Sigmoid colon (tissue), 7 donors: ENCODE data around the gene RSRC2. TPM values are rescaled to one million over a fixed set of nuclear protein-coding genes. Genes with fewer than 3 reads are reported as not detected.
"Not testable (repeated sequence)": the region's sequence is repeated elsewhere in the genome, so short reads cannot be mapped to it uniquely, and the experiment has no call there.

Experiments used
- DNase-seq: peaks from one replicate; pipeline ENCODE4 v3.0.0-alpha.2; 2019
- H3K27ac ChIP-seq, 4 donors: fragments of 200-600 bp; sonication (generic); one replicate each; pipeline ENCODE4 v1.5.1; 2016 to 2019; ENCODE audit warnings: mild to moderate bottlenecking in 1 of 4
- H3K27me3 ChIP-seq, 3 donors: fragments of 200-600 bp; sonication (generic); one replicate each; pipeline ENCODE4 v1.5.1; 2019; ENCODE audit warnings: mild to moderate bottlenecking in 1 of 3
- H3K36me3 ChIP-seq, 4 donors: fragments of 200-600 bp; sonication (generic); one replicate each; pipeline ENCODE4 v1.5.1; 2016 to 2019
- H3K4me1 ChIP-seq, 4 donors: fragments of 200-600 bp; sonication (generic); one replicate each; pipeline ENCODE4 v1.5.1; 2017 to 2019
- H3K4me3 ChIP-seq, 4 donors: fragments of 200-600 bp; sonication (generic); one replicate each; pipeline ENCODE4 v1.5.1; 2017 to 2019; ENCODE audit warnings: mild to moderate bottlenecking in 2 of 4, moderate library complexity in 1 of 4
- H3K9me3 ChIP-seq, 4 donors: fragments of 200-600 bp in 3 of 4; sonication (generic) in 3 of 4; one replicate each; pipeline versions ENCODE4 v1.5.1 to v1.6.1; 2013 to 2019
- EP300 ChIP-seq, 4 donors: sonication (generic); formaldehyde crosslinking; IDR thresholded peaks; one replicate each; pipeline ENCODE4 v1.6.1; 2017; ENCODE audit warnings: antibody characterized with exemption in 4 of 4
- POLR2A ChIP-seq, 2 donors: fragments of 450-650 bp; IDR thresholded peaks; one replicate each; pipeline ENCODE4 v1.6.1; 2016; ENCODE audit warnings: antibody characterized with exemption in 2 of 2, mild to moderate bottlenecking in 2 of 2, moderate library complexity in 2 of 2
- POLR2AphosphoS5 ChIP-seq, 4 donors: sonication (generic); formaldehyde crosslinking; IDR thresholded peaks; one replicate each; pipeline ENCODE4 v1.6.1; 2017; ENCODE audit warnings: antibody characterized with exemption in 4 of 4
- WGBS, 2 donors: extraction: QIAGEN DNeasy Blood & Tissue Kit; methylation state at CpG; one replicate each; pipeline ENCODE4 v1.1.7; 2013; 5-methylcytosine and 5-hydroxymethylcytosine counted together
- intact Hi-C: fragments of 100-400 bp; cut with DNase I; formaldehyde crosslinking; loops from one replicate; pipeline ENCODE4 v1.15.1; 2023
- polyA plus RNA-seq, 3 donors: library from polyadenylated mRNA; stranded (reverse); fragments of 200-250 nt; gene quantifications; one replicate each; pipeline ENCODE4 v1.2.3, GENCODE V29; 2013
- total RNA-seq, 4 donors: library from RNA; depleted of rRNA; stranded (reverse); fragments of >200 nt; gene quantifications; one replicate each; pipeline ENCODE4 v1.1.0, GENCODE V29; 2016
- TF ChIP-seq, protein P1 (sequence below), 4 experiments: fragments of 450-650 bp in 3 of 4; fragments of 200-600 bp in 1 of 4; IDR thresholded peaks; one replicate each; pipeline ENCODE4 v1.5.1; 2016 to 2019; ENCODE audit warnings: antibody characterized with exemption in 4 of 4, mild to moderate bottlenecking in 3 of 4, moderate library complexity in 2 of 4
- donor health status: healthy with polysubstance abuse.
- donor health status: Bipolar disorder and iron deficiency.
- donor health status: healthy.

Gene RSRC2
- total and polyA plus RNA-seq, 7 donors: 38.4 to 79.9 (median 60.9) TPM

DNA sequence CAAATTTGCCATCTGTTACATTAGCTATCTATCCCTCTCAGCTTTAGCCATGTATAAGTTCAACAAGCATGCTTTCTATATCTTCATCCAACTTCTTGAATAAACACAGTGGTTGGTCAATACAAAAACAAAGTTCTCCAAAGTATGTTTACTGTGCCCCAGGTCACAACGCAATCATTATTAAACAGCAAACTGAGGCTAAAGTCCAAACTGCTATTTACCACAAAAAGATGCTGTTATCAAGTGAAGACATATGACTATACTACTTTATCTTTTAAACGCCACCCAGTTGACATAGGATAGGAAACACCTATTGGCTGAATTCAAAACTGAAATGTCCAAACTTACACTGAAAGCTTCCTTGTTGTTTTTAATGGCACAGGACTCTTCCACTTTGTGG, 37.7 kb downstream of the RSRC2 start:
- WGBS, 2 donors: 66 to 93% methylated on average over 2 of the region's 2 CpGs
- Histone ChIP-seq H3K4me1 (no peaks in the 10 kb centered on the region), H3K9me3 (no peaks in the 10 kb centered on the region), H3K27ac (no peak overlapping the region), H3K36me3 (peaks cover 13 to 97% (median 51%) of the 10 kb centered on the region in 4 donors), H3K27me3 (no peaks in the 10 kb centered on the region), H3K4me3 (no peak overlapping the region)
- DNase-seq: no peak
- TF ChIP-seq POLR2AphosphoS5 (IDR thresholded peaks at IDR 0.05) (no peak), EP300 (IDR thresholded peaks at IDR 0.05) (no peak), POLR2A (IDR thresholded peaks at IDR 0.05) (no peak)
- TF ChIP-seq, protein P1, sequence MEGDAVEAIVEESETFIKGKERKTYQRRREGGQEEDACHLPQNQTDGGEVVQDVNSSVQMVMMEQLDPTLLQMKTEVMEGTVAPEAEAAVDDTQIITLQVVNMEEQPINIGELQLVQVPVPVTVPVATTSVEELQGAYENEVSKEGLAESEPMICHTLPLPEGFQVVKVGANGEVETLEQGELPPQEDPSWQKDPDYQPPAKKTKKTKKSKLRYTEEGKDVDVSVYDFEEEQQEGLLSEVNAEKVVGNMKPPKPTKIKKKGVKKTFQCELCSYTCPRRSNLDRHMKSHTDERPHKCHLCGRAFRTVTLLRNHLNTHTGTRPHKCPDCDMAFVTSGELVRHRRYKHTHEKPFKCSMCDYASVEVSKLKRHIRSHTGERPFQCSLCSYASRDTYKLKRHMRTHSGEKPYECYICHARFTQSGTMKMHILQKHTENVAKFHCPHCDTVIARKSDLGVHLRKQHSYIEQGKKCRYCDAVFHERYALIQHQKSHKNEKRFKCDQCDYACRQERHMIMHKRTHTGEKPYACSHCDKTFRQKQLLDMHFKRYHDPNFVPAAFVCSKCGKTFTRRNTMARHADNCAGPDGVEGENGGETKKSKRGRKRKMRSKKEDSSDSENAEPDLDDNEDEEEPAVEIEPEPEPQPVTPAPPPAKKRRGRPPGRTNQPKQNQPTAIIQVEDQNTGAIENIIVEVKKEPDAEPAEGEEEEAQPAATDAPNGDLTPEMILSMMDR (IDR thresholded peaks at IDR 0.05): no peak
- intact Hi-C loops: no loop called here

DNA sequence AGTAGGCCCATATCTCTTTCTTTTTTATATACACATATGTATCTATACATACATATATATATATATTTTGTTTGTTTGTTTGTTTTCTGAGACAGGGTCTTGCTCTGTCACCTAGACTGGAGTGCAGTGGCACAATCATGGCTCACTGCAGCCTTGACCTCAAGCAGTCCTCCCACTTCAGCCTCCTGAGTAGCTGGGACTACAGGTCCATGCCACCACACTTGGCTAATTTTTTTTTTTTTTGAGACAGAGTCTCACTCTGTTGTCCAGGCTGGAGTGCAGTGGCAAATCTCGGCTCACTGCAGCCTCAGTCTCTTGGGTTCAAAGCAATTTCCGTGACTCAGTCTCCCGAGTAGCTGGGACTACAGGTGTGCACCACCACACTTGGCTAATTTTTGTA, 38.9 kb downstream of the RSRC2 start:
- WGBS, 2 donors: 95 to 97% methylated on average over 3 of the region's 3 CpGs
- peaks cover 13 to 99% (median 53%) of the 10 kb centered on the region in 4 donors for H3K36me3 ChIP-seq
- intact Hi-C loops: not testable (repeated sequence)

DNA sequence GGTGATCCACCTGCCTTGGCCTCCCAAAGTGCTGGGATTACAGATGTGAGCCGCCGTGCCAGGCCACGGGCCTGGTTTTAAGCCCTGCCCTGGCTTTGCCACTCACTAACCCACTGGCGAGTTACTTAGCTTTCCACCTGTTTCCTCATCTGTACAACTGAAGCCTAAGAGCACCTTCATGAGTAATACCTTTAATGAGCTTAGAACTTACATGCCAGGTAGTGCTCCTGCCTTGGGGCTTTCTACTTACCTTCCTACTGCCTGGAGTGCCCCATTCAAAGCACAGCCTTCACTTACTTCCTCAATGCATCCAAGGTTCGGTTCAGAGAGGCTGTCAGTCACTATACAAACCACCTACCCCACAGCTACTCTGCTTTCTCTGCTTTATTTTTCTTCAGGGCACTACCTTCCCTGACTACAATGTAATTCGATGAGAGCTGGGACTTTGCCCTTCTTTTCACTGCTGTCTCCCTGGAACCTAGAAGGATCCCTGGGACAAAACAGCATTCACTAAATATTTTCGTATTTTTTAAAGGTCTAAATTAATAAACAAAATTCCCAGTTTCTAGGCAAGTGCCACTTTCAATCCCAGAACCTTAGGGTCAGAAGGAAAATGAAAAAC, 39.8 kb downstream of the RSRC2 start:
- TF ChIP-seq POLR2AphosphoS5 (IDR thresholded peaks at IDR 0.05): no peak
- TF ChIP-seq, protein P1 (IDR thresholded peaks at IDR 0.05): no peak
- no peak for TF ChIP-seq EP300 (IDR thresholded peaks at IDR 0.05)
- no peak for TF ChIP-seq POLR2A (IDR thresholded peaks at IDR 0.05)
- peaks cover 13 to 99% (median 53%) of the 10 kb centered on the region in 4 donors for H3K36me3 ChIP-seq
- intact Hi-C loops: no loop called here
- no peak for DNase-seq
- 95 to 97% methylated on average over 7 of the region's 7 CpGs for WGBS, 2 donors
- no peak overlapping the region for H3K4me3 ChIP-seq
- H3K27me3 ChIP-seq: no peaks in the 10 kb centered on the region
- no peak overlapping the region for H3K27ac ChIP-seq
- no peaks in the 10 kb centered on the region for H3K4me1 ChIP-seq
- H3K9me3 ChIP-seq: no peaks in the 10 kb centered on the region

More for the DNA sequence above, 38.9 kb downstream of the RSRC2 start:
- not testable (repeated sequence) for H3K4me1 ChIP-seq, H3K27ac ChIP-seq, H3K27me3 ChIP-seq, H3K9me3 ChIP-seq, H3K4me3 ChIP-seq, DNase-seq

DNA sequence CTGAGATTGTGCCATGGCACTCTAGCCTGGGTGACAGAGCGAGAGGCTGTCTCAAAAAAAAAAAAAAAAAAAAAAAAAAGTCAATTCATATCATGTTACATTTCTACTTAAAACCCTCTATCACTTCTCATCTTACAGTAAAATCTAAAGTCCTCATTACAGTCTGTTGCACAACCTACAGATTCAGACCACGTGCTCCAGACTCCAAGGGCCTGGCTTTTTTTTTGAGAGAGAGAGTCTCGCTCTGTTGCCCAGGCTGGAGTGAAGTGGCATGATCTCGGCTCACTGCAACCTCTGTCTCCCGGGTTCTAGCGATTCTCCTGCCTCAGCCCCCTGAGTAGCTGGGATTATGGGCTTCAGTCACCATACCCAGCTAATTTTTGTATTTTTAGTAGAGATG, 40.4 kb downstream of the RSRC2 start:
- H3K9me3 ChIP-seq, H3K4me3 ChIP-seq, intact Hi-C loops, H3K27me3 ChIP-seq, DNase-seq, H3K27ac ChIP-seq, H3K4me1 ChIP-seq: not testable (repeated sequence)
- 98% methylated on average over 6 of the region's 6 CpGs for WGBS, 2 donors
- peaks cover 13 to 99% (median 57%) of the 10 kb centered on the region in 4 donors for H3K36me3 ChIP-seq

DNA sequence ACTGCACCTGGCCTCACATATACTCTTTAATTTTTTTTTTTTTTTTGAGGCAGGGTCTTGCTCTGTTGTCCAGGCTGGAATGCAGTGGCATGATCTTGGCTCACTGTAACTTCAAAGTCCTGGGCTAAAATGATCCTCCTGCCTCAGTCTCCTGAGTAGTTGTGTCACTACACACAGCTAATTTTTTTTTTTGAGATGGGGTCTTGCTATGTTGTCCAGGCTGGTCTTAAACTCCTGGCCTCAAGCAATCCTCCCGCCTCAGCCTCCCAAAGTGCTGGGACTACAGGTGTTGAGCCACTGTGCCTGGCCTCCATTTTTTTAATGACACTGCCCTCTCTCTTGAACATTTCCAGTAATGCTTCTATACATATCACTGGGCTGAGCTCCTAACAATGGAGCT, 42.4 kb downstream of the RSRC2 start:
- H3K4me3 ChIP-seq, H3K9me3 ChIP-seq, DNase-seq, H3K27ac ChIP-seq, H3K27me3 ChIP-seq, H3K4me1 ChIP-seq, intact Hi-C loops: not testable (repeated sequence)
- H3K36me3 ChIP-seq: peaks cover 26 to 99% (median 61%) of the 10 kb centered on the region in 4 donors
- WGBS, 2 donors: 98% methylated on average over 1 of the region's 1 CpG

DNA sequence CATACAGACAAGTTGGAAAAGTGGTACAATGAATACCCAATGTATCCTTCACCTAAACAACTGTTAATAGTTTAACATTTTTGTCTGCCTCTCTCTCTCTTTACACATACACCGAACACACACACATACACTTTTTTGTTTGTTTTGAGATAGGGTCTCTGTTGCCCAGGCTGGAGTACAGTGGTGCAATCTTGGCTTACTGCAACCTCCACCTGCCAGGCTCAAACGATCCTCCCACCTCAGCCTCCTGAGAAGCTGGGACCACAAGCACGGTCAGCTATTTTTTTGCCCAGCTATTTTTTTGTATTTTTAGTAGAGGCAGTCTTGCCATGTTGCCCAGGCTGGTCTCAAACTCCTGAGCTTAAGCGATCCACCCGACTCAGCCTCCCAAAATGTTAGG, 42.8 kb downstream of the RSRC2 start:
- intact Hi-C loops: no loop called here
- H3K27ac ChIP-seq: no peak overlapping the region
- no peak overlapping the region for H3K4me3 ChIP-seq
- TF ChIP-seq POLR2AphosphoS5 (IDR thresholded peaks at IDR 0.05) (no peak), POLR2A (IDR thresholded peaks at IDR 0.05) (no peak), EP300 (IDR thresholded peaks at IDR 0.05) (no peak)
- TF ChIP-seq, protein P1 (IDR thresholded peaks at IDR 0.05): no peak
- DNase-seq: no peak
- no peaks in the 10 kb centered on the region for H3K9me3 ChIP-seq
- H3K4me1 ChIP-seq: no peaks in the 10 kb centered on the region
- H3K36me3 ChIP-seq: peaks cover 27 to 99% (median 60%) of the 10 kb centered on the region in 4 donors
- H3K27me3 ChIP-seq: no peaks in the 10 kb centered on the region
- 95% methylated on average over 5 of the region's 5 CpGs for WGBS, 2 donors
